Measurements from ENCODE around the gene CD80. TPM values are rescaled to one million over a fixed set of nuclear protein-coding genes. Genes with fewer than 3 reads are reported as not detected.
"Not testable (repeated sequence)": the region's sequence is repeated elsewhere in the genome, so short reads cannot be mapped to it uniquely, and the experiment has no call there.

CD80 gene
- total RNA-seq, 6 experiments from 2014 or later, result 0.26 to 1.3 (median 0.51) TPM

DNA sequence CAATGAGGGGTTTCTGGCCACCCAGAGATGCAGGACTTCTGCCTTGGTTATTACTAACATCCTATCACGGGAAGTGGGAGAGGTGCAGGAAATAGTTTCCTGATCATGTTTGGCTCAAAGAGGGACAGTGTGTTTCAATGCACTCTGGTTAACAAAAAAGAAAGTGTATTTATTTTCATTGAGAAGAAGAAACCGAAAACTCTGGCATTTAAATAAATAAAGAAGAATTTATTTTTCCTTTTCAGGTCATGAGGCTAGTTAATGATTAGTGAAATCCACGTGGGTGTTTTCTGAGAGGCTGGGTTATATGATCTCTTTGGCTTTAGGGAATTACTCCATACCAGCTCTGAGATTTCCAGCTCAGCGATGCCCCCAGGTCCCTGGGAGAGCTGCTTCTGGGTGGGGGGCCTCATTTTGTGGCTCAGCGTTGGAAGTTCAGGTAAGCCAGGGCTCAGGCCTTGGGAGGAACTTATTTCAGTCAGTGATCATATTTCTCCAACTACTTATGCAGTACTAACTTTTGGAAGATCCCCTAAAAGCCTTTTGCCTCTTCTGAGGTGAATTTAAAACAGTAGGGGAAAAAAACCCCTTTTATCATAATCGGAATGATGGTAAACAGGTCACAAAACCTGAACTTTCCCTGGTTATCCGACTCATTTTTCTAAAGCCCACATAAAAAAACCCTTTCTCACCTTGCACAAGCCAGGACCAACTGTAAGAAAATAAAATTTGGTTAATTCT, 38.3 kb upstream of the CD80 start, which contains the start of gene PLA1A:
Gene PLA1A, plus strand, starts transcription at position 338 of the 741 bp plus-strand sequence. Its CDS starts 29 bp downstream, at position 367.
- Histone ChIP-seq H3K27me3 (no peaks in the 10 kb centered on the region), H3K9me3 (no peaks in the 10 kb centered on the region), H3K27ac (peak within 1 kb of the TSS; percentile 45 to 87 (median 51)), H3K36me3 (no peaks in the 10 kb centered on the region), H3K4me1 (peaks cover 0 to 24% (median 10%) of the 10 kb centered on the region in 4 donors), H3K4me3 (peak within 1 kb of the TSS in 2 of 3 donors; percentile 15 to 19)
- no peak for DNase-seq
- WGBS (ENCODE audit: insufficient coverage, low coverage, low lambda C conversion rate, missing lambda C conversion rate), result 21% methylated on average over 7 of the region's 7 CpGs
- intact Hi-C loops (cut with DNase I), result no loop called here
- TF ChIP-seq, protein P1, sequence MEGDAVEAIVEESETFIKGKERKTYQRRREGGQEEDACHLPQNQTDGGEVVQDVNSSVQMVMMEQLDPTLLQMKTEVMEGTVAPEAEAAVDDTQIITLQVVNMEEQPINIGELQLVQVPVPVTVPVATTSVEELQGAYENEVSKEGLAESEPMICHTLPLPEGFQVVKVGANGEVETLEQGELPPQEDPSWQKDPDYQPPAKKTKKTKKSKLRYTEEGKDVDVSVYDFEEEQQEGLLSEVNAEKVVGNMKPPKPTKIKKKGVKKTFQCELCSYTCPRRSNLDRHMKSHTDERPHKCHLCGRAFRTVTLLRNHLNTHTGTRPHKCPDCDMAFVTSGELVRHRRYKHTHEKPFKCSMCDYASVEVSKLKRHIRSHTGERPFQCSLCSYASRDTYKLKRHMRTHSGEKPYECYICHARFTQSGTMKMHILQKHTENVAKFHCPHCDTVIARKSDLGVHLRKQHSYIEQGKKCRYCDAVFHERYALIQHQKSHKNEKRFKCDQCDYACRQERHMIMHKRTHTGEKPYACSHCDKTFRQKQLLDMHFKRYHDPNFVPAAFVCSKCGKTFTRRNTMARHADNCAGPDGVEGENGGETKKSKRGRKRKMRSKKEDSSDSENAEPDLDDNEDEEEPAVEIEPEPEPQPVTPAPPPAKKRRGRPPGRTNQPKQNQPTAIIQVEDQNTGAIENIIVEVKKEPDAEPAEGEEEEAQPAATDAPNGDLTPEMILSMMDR (IDR thresholded peaks at IDR 0.05), result no peak
- TF ChIP-seq POLR2A (IDR thresholded peaks at IDR 0.05), result peak; percentile 22
- peak; percentile 78 to 86 (median 80) for ATAC-seq

DNA sequence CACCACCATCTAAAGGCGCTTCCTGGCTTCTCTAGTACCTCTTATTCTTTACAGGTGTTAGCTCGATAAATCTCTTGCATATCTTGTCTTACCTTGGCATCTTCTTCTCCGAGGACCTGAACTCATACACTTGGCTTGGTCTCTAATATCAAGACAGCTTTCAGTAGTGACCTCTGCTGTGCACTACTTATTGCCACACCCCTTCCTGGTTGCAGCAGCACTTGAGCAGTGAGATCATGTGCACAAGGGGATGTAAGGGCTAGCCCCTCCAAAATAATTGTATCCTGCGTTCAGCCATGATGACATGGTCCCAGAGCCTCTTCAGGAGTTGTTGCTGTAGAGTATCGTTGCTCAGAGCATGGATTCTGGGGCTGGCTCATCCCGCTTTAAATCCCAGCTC, 37.0 kb upstream of the CD80 start:
- no peak overlapping the region for H3K4me3 ChIP-seq
- WGBS (ENCODE audit: insufficient coverage, low coverage, low lambda C conversion rate, missing lambda C conversion rate), result 83% methylated on average over 3 of the region's 6 CpGs
- H3K4me1 ChIP-seq, result peaks cover 0 to 24% (median 10%) of the 10 kb centered on the region in 4 donors
- intact Hi-C loops (cut with DNase I), result no loop called here
- H3K9me3 ChIP-seq, result no peaks in the 10 kb centered on the region
- peak overlapping the region in 1 of 3 donors; percentile 87 for H3K27ac ChIP-seq
- H3K27me3 ChIP-seq, result no peaks in the 10 kb centered on the region
- ATAC-seq (peak in 2 of 4 donors; percentile 9 to 10), DNase-seq (no peak)
- no peaks in the 10 kb centered on the region for H3K36me3 ChIP-seq
- TF ChIP-seq, protein P1 (IDR thresholded peaks at IDR 0.05), result no peak
- no peak for TF ChIP-seq POLR2A (IDR thresholded peaks at IDR 0.05)

DNA sequence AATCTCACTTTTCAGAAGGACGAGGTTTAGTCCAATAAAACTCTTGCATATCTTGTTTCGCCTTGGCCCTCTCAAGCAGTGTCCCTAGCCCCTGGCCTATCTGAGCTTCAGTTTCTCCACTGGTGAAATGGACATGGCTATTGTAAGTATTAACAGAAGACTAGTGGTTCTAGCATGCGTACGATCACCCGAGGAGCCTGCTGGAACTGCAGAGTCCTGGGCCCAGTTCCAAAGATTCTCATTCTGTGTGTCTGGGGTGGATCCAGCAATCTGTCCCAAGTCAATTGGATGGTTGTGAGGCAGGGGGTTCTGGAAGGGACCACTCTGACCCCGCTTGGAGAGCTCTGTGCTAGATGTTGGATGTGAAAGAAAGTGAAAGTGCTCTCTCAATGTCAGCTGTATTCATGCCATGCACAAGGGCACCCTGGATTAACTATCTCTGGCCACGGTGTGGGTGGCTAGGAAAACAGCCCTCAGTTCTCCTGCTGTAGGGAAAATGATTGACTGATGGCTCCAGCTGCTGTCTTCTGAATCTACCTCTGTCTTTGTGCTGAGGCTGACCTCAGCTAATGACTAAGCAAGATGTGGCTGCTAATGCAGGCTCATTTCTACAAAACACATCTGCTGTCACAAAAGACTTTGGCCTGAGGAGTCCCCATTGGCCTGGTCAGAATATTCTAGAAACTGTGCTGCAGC, 36.4 kb upstream of the CD80 start:
- intact Hi-C loops (cut with DNase I), result no loop called here
- no peak for DNase-seq
- no peaks in the 10 kb centered on the region for H3K27me3 ChIP-seq
- peak; percentile 28 to 57 (median 43) for ATAC-seq
- peaks cover 0 to 24% (median 10%) of the 10 kb centered on the region in 4 donors for H3K4me1 ChIP-seq
- H3K36me3 ChIP-seq, result no peaks in the 10 kb centered on the region
- no peaks in the 10 kb centered on the region for H3K9me3 ChIP-seq
- TF ChIP-seq POLR2A (IDR thresholded peaks at IDR 0.05), result no peak
- TF ChIP-seq, protein P1 (IDR thresholded peaks at IDR 0.05), result no peak
- H3K27ac ChIP-seq, result peak overlapping the region in 2 of 3 donors; percentile 7 to 13
- H3K4me3 ChIP-seq, result peak overlapping the region in 1 of 3 donors; percentile 1
- 76% methylated on average over 6 of the region's 7 CpGs for WGBS (ENCODE audit: insufficient coverage, low coverage, low lambda C conversion rate, missing lambda C conversion rate)

DNA sequence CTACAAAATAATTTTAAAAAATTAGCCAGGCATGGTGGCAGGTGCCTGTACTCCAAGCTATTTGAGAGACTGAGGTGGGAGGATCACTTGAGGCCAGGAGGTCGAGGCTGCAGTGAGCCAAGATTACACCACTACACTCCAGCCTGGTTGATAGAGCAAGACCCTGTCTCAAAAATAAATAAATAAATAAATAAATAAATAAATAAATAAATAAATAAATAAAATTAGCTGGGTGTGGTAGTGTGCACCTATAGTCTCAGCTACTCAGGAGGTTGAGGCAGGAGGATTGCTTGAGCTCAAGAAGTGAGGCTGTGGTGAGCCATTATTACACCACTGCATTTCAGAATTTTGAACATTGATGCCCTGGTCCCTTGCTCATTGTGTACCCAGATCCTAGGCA, 35.5 kb upstream of the CD80 start:
- 78% methylated on average over 1 of the region's 1 CpG for WGBS (ENCODE audit: insufficient coverage, low coverage, low lambda C conversion rate, missing lambda C conversion rate)

DNA sequence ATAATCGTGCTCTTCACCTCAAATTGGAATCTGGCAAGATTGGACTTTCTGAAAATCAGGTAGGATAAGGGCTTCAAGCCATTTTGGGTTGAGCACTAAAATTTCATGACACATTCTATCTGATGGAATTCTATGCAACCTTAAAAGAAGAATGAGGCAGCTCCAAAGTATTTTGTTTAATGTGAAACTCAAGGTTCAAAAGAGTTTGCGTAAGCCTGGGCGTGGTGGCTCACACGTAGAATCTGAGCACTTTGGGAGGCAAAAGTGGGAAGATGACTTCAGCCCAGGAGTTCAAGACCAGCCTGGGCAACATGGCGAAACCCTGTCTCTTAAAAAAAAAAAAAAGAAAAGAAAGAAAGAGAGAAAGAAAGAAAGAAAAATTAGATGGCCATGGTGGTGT, 34.7 kb upstream of the CD80 start:
- intact Hi-C loops (cut with DNase I), result no loop called here
- Histone ChIP-seq H3K4me3 (no peak overlapping the region), H3K27me3 (no peaks in the 10 kb centered on the region), H3K9me3 (no peaks in the 10 kb centered on the region), H3K36me3 (no peaks in the 10 kb centered on the region), H3K27ac (no peak overlapping the region), H3K4me1 (peaks cover 0 to 20% (median 9%) of the 10 kb centered on the region in 4 donors)
- DNase-seq (no peak), ATAC-seq (no peak)
- WGBS (ENCODE audit: insufficient coverage, low coverage, low lambda C conversion rate, missing lambda C conversion rate), result 75% methylated on average over 5 of the region's 5 CpGs
- TF ChIP-seq, protein P1 (IDR thresholded peaks at IDR 0.05), result no peak
- TF ChIP-seq POLR2A (IDR thresholded peaks at IDR 0.05), result no peak

More for the DNA sequence above, 35.5 kb upstream of the CD80 start:
- H3K27me3 ChIP-seq; ATAC-seq; H3K27ac ChIP-seq; DNase-seq; H3K9me3 ChIP-seq; H3K36me3 ChIP-seq; H3K4me3 ChIP-seq; intact Hi-C loops (cut with DNase I): not testable (repeated sequence)
- H3K4me1 ChIP-seq, result peaks cover 0 to 24% (median 10%) of the 10 kb centered on the region in 4 donors

Measured in right lobe of liver (tissue), 6 donors.